SK-N-SH (cell line): ENCODE results near the gene GPSM3. TPM values are rescaled to one million over a fixed set of nuclear protein-coding genes. Genes with fewer than 3 reads are reported as not detected.

Experiments used
- CTCF ChIA-PET: fragments of 300-600, 350-600 bp; formaldehyde crosslinking; extraction: SDS; loops from one replicate; lab custom pipeline; 2021; lab: Yijun Ruan, JAX
- POLR2A ChIA-PET: fragments of 350-600 bp; sonication (Branson Sonifier 250); formaldehyde crosslinking; extraction: SDS; loops from one replicate; lab custom pipeline; 2020; ENCODE audit warnings: antibody characterized with exemption, inconsistent platforms; lab: Yijun Ruan, JAX
- DNase-seq: peaks from one replicate; pipeline ENCODE4 v3.0.0; 2012
- H2AFZ ChIP-seq: fragments of 200-600 bp; sonication (generic); 2 replicates; pipeline ENCODE4 v1.8.1; 2016; ENCODE audit warnings: antibody characterized with exemption, mild to moderate bottlenecking, low read depth
- H3F3A ChIP-seq: fragments of 200-600 bp; sonication (generic); replicated peaks from 2 replicates; pipeline ENCODE3; 2016; ENCODE audit warnings: antibody characterized with exemption, mild to moderate bottlenecking; ENCODE audit not compliant: insufficient read depth
- H3K27ac ChIP-seq, 2 experiments: fragments of 200-500 bp in 1 of 2; fragments of 200-600 bp in 1 of 2; sonication (Bioruptor generic) in 1 of 2; sonication (generic), shearing (Covaris generic) in 1 of 2; 2 replicates each; pipeline versions ENCODE4 v1.5.1 to v1.6.1; 2014 to 2016; ENCODE audit warnings: low read depth in 2 of 2, inconsistent platforms in 1 of 2, low read length in 1 of 2, mild to moderate bottlenecking in 1 of 2, mixed read lengths in 1 of 2
- H3K27me3 ChIP-seq: fragments of 200-600 bp; sonication (generic), shearing (Covaris generic); 2 replicates; pipeline ENCODE4 v1.6.1; 2016; ENCODE audit warnings: mixed run types; ENCODE audit not compliant: insufficient read depth
- H3K36me3 ChIP-seq, 2 experiments: fragments of 200-500 bp in 1 of 2; fragments of 200-600 bp in 1 of 2; sonication (Bioruptor generic) in 1 of 2; sonication (generic) in 1 of 2; replicated peaks in 1 of 2; 2 replicates each; pipeline versions ENCODE3 to v1.5.1; 2014 to 2016; ENCODE audit warnings: low read length in 1 of 2, mild to moderate bottlenecking in 1 of 2; ENCODE audit not compliant: insufficient read depth in 2 of 2, control insufficient read depth in 1 of 2
- H3K4me1 ChIP-seq, 2 experiments: fragments of 200-500 bp in 1 of 2; fragments of 200-600 bp in 1 of 2; sonication (Bioruptor generic) in 1 of 2; sonication (generic), shearing (Covaris generic) in 1 of 2; 2 replicates each; pipeline versions ENCODE4 v1.5.1 to v1.6.1; 2014 to 2016; ENCODE audit warnings: low read depth in 1 of 2, low read length in 1 of 2, mixed run types in 1 of 2; ENCODE audit not compliant: insufficient read depth in 2 of 2, control insufficient read depth in 1 of 2
- H3K4me2 ChIP-seq: fragments of 200-600 bp; sonication (generic), shearing (Covaris generic); 2 replicates; pipeline ENCODE4 v1.6.1; 2017; ENCODE audit warnings: mixed run types
- H3K4me3 ChIP-seq, 2 experiments: fragments of 200-500 bp in 1 of 2; fragments of 200-600 bp in 1 of 2; sonication (Bioruptor generic) in 1 of 2; sonication (generic), shearing (Covaris generic) in 1 of 2; 2 replicates each; pipeline versions ENCODE4 v1.5.1 to v1.8.1; 2014 to 2016; ENCODE audit warnings: low read depth in 2 of 2, inconsistent platforms in 1 of 2, low read length in 1 of 2, mild to moderate bottlenecking in 1 of 2, mixed read lengths in 1 of 2, moderate library complexity in 1 of 2
- H3K79me2 ChIP-seq: fragments of 200-600 bp; sonication (generic); 2 replicates; pipeline ENCODE4 v1.8.1; 2017; ENCODE audit warnings: mild to moderate bottlenecking; ENCODE audit not compliant: insufficient read depth
- H3K9ac ChIP-seq: fragments of 200-600 bp; sonication (generic); 2 replicates; pipeline ENCODE4 v1.6.1; 2017; ENCODE audit warnings: mixed run types
- H3K9me2 ChIP-seq: fragments of 200-600 bp; sonication (generic); 2 replicates; pipeline ENCODE4 v1.6.1; 2017; ENCODE audit warnings: mixed run types
- H3K9me3 ChIP-seq: fragments of 200-600 bp; sonication (generic); 2 replicates; pipeline ENCODE4 v1.6.1; 2017; ENCODE audit warnings: mixed run types, mild to moderate bottlenecking, moderate library complexity
- H4K20me1 ChIP-seq: fragments of 200-600 bp; sonication (generic); 2 replicates; pipeline ENCODE4 v1.6.1; 2017; ENCODE audit warnings: mild to moderate bottlenecking, mixed run types; ENCODE audit not compliant: insufficient read depth
- CHD2 ChIP-seq: fragments of 150-350 bp; IDR thresholded peaks from 2 replicates; pipeline ENCODE4 v1.6.1; 2018; ENCODE audit warnings: low read length; ENCODE audit not compliant: partially characterized antibody
- ELF1 ChIP-seq: IDR thresholded peaks from 2 replicates; pipeline ENCODE4 v1.4.0; 2012
- FOSL2 ChIP-seq: IDR thresholded peaks from 2 replicates; pipeline ENCODE4 v1.4.0; 2012; ENCODE audit warnings: low read depth, mild to moderate bottlenecking, moderate library complexity, borderline replicate concordance
- FOXJ3 ChIP-seq: sonication (generic); formaldehyde crosslinking; IDR thresholded peaks from 2 replicates; pipeline ENCODE4 v1.5.1; 2020; ENCODE audit warnings: mild to moderate bottlenecking, missing genetic modification reagents
- FOXM1 ChIP-seq: IDR thresholded peaks from 2 replicates; pipeline ENCODE4 v1.4.0; 2012; ENCODE audit warnings: low read depth, mild to moderate bottlenecking
- GABPA ChIP-seq: IDR thresholded peaks from 2 replicates; pipeline ENCODE4 v1.4.0; 2012; ENCODE audit warnings: low read depth, mild to moderate bottlenecking
- MXI1 ChIP-seq: IDR thresholded peaks from 2 replicates; pipeline ENCODE4 v1.6.1; 2012; ENCODE audit warnings: mild to moderate bottlenecking, low read depth, low read length, improper control_type of control experiment
- POLR2AphosphoS5 ChIP-seq: IDR thresholded peaks from 2 replicates; pipeline ENCODE4 v1.6.1; 2012; ENCODE audit warnings: low read depth, low read length
- RFX5 ChIP-seq: IDR thresholded peaks from 2 replicates; pipeline ENCODE4 v1.6.1; 2012; ENCODE audit warnings: mild to moderate bottlenecking, improper control_type of control experiment, low read length
- TAF1 ChIP-seq: IDR thresholded peaks from 2 replicates; pipeline ENCODE4 v1.6.1; 2012; ENCODE audit warnings: low read depth, mild to moderate bottlenecking, low read length, moderate library complexity, borderline replicate concordance
- TCF12 ChIP-seq: IDR thresholded peaks from 2 replicates; pipeline ENCODE4 v1.4.0; 2012
- WGBS: methylation state at CpG from one replicate; pipeline ENCODE4 v1.1.6; 2017; ENCODE audit warnings: low lambda C conversion rate; 5-methylcytosine and 5-hydroxymethylcytosine counted together
- polyA plus RNA-seq, 3 experiments: library from polyadenylated mRNA; depleted of rRNA; stranded (reverse); fragments of >200 nt; gene quantifications; 2 replicates each; pipeline ENCODE4 v1.2.3, GENCODE V29; 2012
- TF ChIP-seq, protein P1 (sequence below): IDR thresholded peaks from 2 replicates; pipeline ENCODE4 v1.4.0; 2012; ENCODE audit warnings: low read depth
- TF ChIP-seq, protein P2 (sequence below): fragments of 150-350 bp; IDR thresholded peaks from 2 replicates; pipeline ENCODE4 v1.6.1; 2016; ENCODE audit warnings: mild to moderate bottlenecking, low read depth, low read length
- TF ChIP-seq, protein P3 (sequence below): fragments of 200-600 bp; sonication (generic); IDR thresholded peaks from 2 replicates; pipeline ENCODE4 v1.6.1; 2017; ENCODE audit warnings: antibody characterized with exemption, mild to moderate bottlenecking, moderate library complexity
- TF ChIP-seq, protein P4 (sequence below): IDR thresholded peaks from 2 replicates; pipeline ENCODE4; 2012
- TF ChIP-seq, protein P5 (sequence below): fragments of 150-350 bp; IDR thresholded peaks from 2 replicates; pipeline ENCODE4 v1.6.1; 2017; ENCODE audit warnings: antibody characterized with exemption, low read length, low read depth, borderline replicate concordance

Gene GPSM3
- polyA plus RNA-seq, 1 of the 3 experiments (the other 2 are of a cell fraction), result 1.5 TPM

DNA sequence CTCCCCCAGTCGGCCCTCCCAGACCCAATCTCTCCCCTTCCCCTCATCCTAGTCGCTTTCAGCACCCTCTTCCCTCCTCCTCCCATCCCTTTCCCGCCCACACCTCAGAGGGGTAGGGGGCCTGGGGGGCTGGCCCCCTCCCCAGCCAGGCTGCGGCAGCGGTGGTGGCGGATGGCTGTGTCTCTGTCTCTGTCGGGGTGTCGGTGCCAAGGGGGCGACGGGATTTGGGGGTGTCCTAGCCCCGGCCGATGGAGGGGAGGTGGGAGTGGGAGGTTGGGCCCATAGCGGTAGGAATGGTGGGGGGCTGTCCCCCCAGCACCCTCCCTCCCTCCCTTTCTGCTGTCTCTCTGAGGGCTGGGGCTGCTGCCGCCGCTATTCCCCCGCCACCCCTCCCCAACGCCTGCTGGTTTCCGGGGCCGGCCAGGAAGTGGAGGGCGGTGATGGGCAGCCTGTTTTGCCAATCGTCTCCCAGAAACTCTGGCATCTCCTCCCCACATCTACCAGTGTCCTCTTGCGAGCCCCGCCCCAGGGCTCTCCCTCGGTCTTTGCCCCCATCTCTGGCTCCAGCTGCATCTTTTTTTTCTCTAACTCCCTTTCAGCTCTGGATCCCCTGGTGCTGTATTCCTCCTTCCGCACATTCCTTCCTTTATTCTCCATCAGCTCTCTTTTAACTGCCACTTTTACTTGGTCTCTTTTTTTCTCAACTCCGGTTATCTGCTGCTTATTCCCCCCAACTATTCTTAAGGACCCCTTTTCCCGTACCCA is 16.6 kb downstream of the GPSM3 start, which contains the start of gene AGPAT1:
Gene AGPAT1, minus strand, starts transcription at position 374 of the 765 bp plus-strand sequence. CDS start 4,588 bp downstream, outside the sequence.
- H3K27me3 ChIP-seq, result no peaks in the 10 kb centered on the region
- H3K4me3 ChIP-seq, result peak within 1 kb of the TSS; percentile 84 to 99
- H3K27ac ChIP-seq, result peak within 1 kb of the TSS; percentile 98 to 99
- H2AFZ ChIP-seq, result peak within 1 kb of the TSS; percentile 88
- DNase-seq, result peak; percentile 97
- H3K9me3 ChIP-seq, result no peaks in the 10 kb centered on the region
- H3K4me1 ChIP-seq, result peaks cover 12 to 40% of the 10 kb centered on the region in 2 experiments; a peak in 3 of 4 replicates
- peaks cover 13% of the 10 kb centered on the region for H3F3A ChIP-seq
- ChIA-PET POLR2A (interaction anchor here (0.7 to 4.1 kb wide), 5 partner anchors 14 to 511 kb away, joined by 3 to 22 read pairs (median 5); partner anchors contain the start of genes ATF6B, FKBPL, GPANK1 and PBX2), CTCF (interaction anchor here (0.7 to 1.6 kb wide), 4 partner anchors 10 to 128 kb away, joined by 3 to 4 read pairs (median 4); partner anchors contain the start of gene EGFL8)
- H3K4me2 ChIP-seq, result peak within 1 kb of the TSS; percentile 81
- TF ChIP-seq CHD2 (peak; percentile 72), FOXM1 (no peak), FOXJ3 (CRISPR knock-in tag) (no peak), GABPA (peak; percentile 91), TAF1 (peak; percentile 70), ELF1 (peak; percentile 61; the same call in 1 of the 2 replicates), TCF12 (0 out of 2 replicates have a peak, but pooled peaks have one; percentile 12), RFX5 (peak; percentile 34; the same call in 1 of the 2 replicates), FOSL2 (no peak), POLR2AphosphoS5 (peak; percentile 83), MXI1 (0 out of 2 replicates have a peak, but pooled peaks have one; percentile 28)
- TF ChIP-seq, protein P1, sequence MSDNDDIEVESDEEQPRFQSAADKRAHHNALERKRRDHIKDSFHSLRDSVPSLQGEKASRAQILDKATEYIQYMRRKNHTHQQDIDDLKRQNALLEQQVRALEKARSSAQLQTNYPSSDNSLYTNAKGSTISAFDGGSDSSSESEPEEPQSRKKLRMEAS, result peak; percentile 38; the same call in 1 of the 2 replicates
- TF ChIP-seq, protein P2, sequence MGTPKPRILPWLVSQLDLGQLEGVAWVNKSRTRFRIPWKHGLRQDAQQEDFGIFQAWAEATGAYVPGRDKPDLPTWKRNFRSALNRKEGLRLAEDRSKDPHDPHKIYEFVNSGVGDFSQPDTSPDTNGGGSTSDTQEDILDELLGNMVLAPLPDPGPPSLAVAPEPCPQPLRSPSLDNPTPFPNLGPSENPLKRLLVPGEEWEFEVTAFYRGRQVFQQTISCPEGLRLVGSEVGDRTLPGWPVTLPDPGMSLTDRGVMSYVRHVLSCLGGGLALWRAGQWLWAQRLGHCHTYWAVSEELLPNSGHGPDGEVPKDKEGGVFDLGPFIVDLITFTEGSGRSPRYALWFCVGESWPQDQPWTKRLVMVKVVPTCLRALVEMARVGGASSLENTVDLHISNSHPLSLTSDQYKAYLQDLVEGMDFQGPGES, result peak; percentile 46
- TF ChIP-seq, protein P3, sequence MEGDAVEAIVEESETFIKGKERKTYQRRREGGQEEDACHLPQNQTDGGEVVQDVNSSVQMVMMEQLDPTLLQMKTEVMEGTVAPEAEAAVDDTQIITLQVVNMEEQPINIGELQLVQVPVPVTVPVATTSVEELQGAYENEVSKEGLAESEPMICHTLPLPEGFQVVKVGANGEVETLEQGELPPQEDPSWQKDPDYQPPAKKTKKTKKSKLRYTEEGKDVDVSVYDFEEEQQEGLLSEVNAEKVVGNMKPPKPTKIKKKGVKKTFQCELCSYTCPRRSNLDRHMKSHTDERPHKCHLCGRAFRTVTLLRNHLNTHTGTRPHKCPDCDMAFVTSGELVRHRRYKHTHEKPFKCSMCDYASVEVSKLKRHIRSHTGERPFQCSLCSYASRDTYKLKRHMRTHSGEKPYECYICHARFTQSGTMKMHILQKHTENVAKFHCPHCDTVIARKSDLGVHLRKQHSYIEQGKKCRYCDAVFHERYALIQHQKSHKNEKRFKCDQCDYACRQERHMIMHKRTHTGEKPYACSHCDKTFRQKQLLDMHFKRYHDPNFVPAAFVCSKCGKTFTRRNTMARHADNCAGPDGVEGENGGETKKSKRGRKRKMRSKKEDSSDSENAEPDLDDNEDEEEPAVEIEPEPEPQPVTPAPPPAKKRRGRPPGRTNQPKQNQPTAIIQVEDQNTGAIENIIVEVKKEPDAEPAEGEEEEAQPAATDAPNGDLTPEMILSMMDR, result no peak
- TF ChIP-seq, protein P4, sequence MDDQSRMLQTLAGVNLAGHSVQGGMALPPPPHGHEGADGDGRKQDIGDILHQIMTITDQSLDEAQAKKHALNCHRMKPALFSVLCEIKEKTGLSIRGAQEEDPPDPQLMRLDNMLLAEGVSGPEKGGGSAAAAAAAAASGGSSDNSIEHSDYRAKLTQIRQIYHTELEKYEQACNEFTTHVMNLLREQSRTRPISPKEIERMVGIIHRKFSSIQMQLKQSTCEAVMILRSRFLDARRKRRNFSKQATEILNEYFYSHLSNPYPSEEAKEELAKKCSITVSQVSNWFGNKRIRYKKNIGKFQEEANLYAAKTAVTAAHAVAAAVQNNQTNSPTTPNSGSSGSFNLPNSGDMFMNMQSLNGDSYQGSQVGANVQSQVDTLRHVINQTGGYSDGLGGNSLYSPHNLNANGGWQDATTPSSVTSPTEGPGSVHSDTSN, result peak; percentile 100
- TF ChIP-seq, protein P5, sequence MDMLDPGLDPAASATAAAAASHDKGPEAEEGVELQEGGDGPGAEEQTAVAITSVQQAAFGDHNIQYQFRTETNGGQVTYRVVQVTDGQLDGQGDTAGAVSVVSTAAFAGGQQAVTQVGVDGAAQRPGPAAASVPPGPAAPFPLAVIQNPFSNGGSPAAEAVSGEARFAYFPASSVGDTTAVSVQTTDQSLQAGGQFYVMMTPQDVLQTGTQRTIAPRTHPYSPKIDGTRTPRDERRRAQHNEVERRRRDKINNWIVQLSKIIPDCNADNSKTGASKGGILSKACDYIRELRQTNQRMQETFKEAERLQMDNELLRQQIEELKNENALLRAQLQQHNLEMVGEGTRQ, result no peak
- TF ChIP-seq, all 33 proteins: peak for 11
- H3K36me3 ChIP-seq, result peaks cover 3 to 12% of the 10 kb centered on the region in 2 experiments
- no peaks in the 10 kb centered on the region for H4K20me1 ChIP-seq
- H3K9me2 ChIP-seq, result no peaks in the 10 kb centered on the region
- H3K9ac ChIP-seq, result peak within 1 kb of the TSS; percentile 84
- WGBS, result under 1% methylated on average over 18 of the region's 27 CpGs
- peaks cover 55% of the 10 kb centered on the region for H3K79me2 ChIP-seq
